KMS-11 (cell line): Measurements from ENCODE around the gene TMEM11.

Experiments used
- H2AFZ ChIP-seq: fragments of 200-600 bp; sonication (generic); 2 replicates; pipeline ENCODE4 v1.6.1; 2016; ENCODE audit warnings: antibody characterized with exemption, mixed run types, low read depth
- H3K27ac ChIP-seq: fragments of 200-600 bp; sonication (generic); 2 replicates; pipeline ENCODE4 v1.6.1; 2016; ENCODE audit warnings: mild to moderate bottlenecking, mixed run types
- H3K27me3 ChIP-seq: fragments of 200-600 bp; sonication (generic); 2 replicates; pipeline ENCODE4 v1.6.1; 2017; ENCODE audit warnings: mild to moderate bottlenecking, low read depth, mixed run types, moderate library complexity; ENCODE audit not compliant: insufficient read depth
- H3K36me3 ChIP-seq: fragments of 200-600 bp; sonication (generic); 2 replicates; pipeline ENCODE4 v1.6.1; 2017; ENCODE audit warnings: mild to moderate bottlenecking, mixed run types; ENCODE audit not compliant: insufficient read depth
- H3K4me1 ChIP-seq: fragments of 200-600 bp; sonication (generic); 2 replicates; pipeline ENCODE4 v1.6.1; 2016; ENCODE audit warnings: mild to moderate bottlenecking, low read depth, mixed run types; ENCODE audit not compliant: poor library complexity, severe bottlenecking
- H3K4me2 ChIP-seq: fragments of 200-600 bp; sonication (generic); 2 replicates; pipeline ENCODE4 v1.7.0; 2016; ENCODE audit warnings: mild to moderate bottlenecking, mixed run types
- H3K4me3 ChIP-seq: fragments of 200-600 bp; sonication (generic); IDR thresholded peaks from 2 replicates; pipeline ENCODE4 v1.6.1; 2017; ENCODE audit warnings: low read depth, low read length, mixed read lengths; ENCODE audit not compliant: insufficient read depth
- H3K79me2 ChIP-seq: fragments of 200-600 bp; sonication (generic); 2 replicates; pipeline ENCODE4 v1.6.1; 2016; ENCODE audit warnings: low read depth, mixed run types; ENCODE audit not compliant: insufficient read depth
- H3K9ac ChIP-seq: fragments of 200-600 bp; sonication (generic); 2 replicates; pipeline ENCODE4 v1.6.1; 2016; ENCODE audit warnings: mild to moderate bottlenecking, mixed run types
- H4K20me1 ChIP-seq: fragments of 200-600 bp; sonication (generic); 2 replicates; pipeline ENCODE4 v1.6.1; 2016; ENCODE audit warnings: mild to moderate bottlenecking, mixed run types; ENCODE audit not compliant: insufficient read depth
- TF ChIP-seq, protein P1 (sequence below): fragments of 200-600 bp; sonication (generic); conservative IDR thresholded peaks from 2 replicates; pipeline ENCODE4 v1.6.1; 2017; ENCODE audit warnings: low read depth, mild to moderate bottlenecking, antibody characterized with exemption, low read length, moderate library complexity, mixed read lengths

TMEM11 gene

DNA sequence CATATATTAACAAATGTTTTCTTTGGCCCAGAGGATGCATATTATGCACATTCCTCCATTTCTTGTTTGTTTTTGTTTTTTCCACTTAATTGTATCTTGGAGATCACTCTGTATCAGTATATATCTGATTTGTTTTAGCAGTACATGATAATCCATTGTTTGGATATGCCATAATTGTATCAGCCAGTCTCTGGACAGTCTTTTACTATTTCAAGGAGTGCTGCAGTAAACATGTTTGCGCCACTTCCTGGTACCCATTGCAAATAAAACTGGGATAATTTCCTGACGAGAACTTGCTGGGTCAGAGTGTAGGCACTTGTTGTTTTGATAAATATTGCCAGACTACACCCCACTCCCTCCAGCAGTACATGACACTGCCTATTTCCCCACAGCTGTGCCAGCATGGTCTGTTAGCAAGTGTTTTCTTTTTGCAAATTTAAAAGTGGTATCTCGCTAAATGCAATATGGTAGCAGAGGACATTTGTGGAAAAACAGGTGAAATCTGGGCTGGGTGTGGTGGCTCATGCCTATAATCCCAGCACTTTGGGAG lies 4.9 kb upstream of the TMEM11 start:
- H3K4me1 ChIP-seq = no peaks in the 10 kb centered on the region
- H3K4me2 ChIP-seq = no peak overlapping the region
- no peaks in the 10 kb centered on the region for H3K27me3 ChIP-seq
- H2AFZ ChIP-seq = no peak overlapping the region
- no peaks in the 10 kb centered on the region for H4K20me1 ChIP-seq
- TF ChIP-seq, protein P1, sequence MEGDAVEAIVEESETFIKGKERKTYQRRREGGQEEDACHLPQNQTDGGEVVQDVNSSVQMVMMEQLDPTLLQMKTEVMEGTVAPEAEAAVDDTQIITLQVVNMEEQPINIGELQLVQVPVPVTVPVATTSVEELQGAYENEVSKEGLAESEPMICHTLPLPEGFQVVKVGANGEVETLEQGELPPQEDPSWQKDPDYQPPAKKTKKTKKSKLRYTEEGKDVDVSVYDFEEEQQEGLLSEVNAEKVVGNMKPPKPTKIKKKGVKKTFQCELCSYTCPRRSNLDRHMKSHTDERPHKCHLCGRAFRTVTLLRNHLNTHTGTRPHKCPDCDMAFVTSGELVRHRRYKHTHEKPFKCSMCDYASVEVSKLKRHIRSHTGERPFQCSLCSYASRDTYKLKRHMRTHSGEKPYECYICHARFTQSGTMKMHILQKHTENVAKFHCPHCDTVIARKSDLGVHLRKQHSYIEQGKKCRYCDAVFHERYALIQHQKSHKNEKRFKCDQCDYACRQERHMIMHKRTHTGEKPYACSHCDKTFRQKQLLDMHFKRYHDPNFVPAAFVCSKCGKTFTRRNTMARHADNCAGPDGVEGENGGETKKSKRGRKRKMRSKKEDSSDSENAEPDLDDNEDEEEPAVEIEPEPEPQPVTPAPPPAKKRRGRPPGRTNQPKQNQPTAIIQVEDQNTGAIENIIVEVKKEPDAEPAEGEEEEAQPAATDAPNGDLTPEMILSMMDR = no peak
- no peaks in the 10 kb centered on the region for H3K36me3 ChIP-seq
- H3K9ac ChIP-seq = no peak overlapping the region
- no peak overlapping the region for H3K4me3 ChIP-seq
- H3K27ac ChIP-seq = no peak overlapping the region
- H3K79me2 ChIP-seq = peaks cover 12% of the 10 kb centered on the region; the same call in 1 of the 2 replicates

GRCh38 chr17:21218101-21218500 lies 4.1 kb upstream of the TMEM11 start:
- no peak overlapping the region for H3K4me2 ChIP-seq
- H2AFZ ChIP-seq = no peak overlapping the region
- H3K27me3 ChIP-seq = no peaks in the 10 kb centered on the region
- no peak overlapping the region for H3K9ac ChIP-seq
- no peaks in the 10 kb centered on the region for H3K36me3 ChIP-seq
- H4K20me1 ChIP-seq = no peaks in the 10 kb centered on the region
- no peaks in the 10 kb centered on the region for H3K4me1 ChIP-seq
- H3K4me3 ChIP-seq = no peak overlapping the region
- no peak overlapping the region for H3K27ac ChIP-seq
- TF ChIP-seq, protein P1 = no peak
- H3K79me2 ChIP-seq = peaks cover 19% of the 10 kb centered on the region

DNA sequence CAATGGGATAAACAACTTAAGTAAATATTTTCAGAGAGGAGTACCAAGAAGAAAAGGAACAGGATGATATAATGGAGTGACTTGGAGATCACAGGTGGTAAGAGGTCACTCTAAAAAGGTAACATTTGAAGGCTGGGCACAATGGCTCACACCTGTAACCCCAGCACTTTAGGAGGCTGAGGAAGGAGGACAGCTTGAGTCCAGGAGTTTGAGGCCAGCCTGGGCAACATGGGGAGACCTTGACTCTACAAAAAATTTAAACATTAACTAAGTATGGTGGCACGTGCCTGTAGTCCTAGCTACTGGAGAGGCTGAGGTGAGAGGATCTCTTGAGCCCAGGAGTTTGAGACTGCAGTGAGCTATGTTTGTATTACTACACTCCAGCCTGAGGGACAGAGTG lies 3.4 kb upstream of the TMEM11 start:
- H3K9ac ChIP-seq = no peak overlapping the region
- H3K4me2 ChIP-seq = no peak overlapping the region
- peaks cover 27% of the 10 kb centered on the region for H3K79me2 ChIP-seq
- TF ChIP-seq, protein P1 = no peak
- H3K4me3 ChIP-seq = no peak overlapping the region
- H2AFZ ChIP-seq = no peak overlapping the region
- no peaks in the 10 kb centered on the region for H3K36me3 ChIP-seq
- H3K27ac ChIP-seq = no peak overlapping the region
- H3K27me3 ChIP-seq = no peaks in the 10 kb centered on the region
- H3K4me1 ChIP-seq = peaks cover 5% of the 10 kb centered on the region
- no peaks in the 10 kb centered on the region for H4K20me1 ChIP-seq

DNA sequence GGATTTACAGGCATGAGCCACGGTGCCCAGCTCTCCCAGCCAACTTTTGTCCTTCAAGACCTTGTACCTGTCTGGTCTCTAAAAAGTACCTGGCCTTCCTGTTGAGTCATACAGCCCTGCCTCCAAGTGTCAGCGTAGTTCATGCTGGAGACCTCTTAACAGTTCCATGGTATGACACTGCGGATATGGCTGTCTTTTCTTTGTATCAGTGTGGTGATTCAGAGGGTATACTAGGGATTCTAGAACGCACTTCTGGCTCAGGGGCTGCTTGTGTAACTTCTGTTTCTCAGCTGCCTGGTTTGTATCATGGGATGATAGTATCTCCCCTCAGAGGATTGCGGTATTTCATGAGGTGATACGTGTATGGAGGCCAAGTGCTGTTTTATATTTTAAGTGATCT lies 2.0 kb upstream of the TMEM11 start:
- peaks cover 41% of the 10 kb centered on the region for H3K79me2 ChIP-seq
- no peak overlapping the region for H3K27ac ChIP-seq
- no peaks in the 10 kb centered on the region for H3K27me3 ChIP-seq
- no peak overlapping the region for H2AFZ ChIP-seq
- no peak overlapping the region for H3K9ac ChIP-seq
- no peak overlapping the region for H3K4me2 ChIP-seq
- no peak overlapping the region for H3K4me3 ChIP-seq
- no peaks in the 10 kb centered on the region for H4K20me1 ChIP-seq
- H3K4me1 ChIP-seq = peaks cover 11% of the 10 kb centered on the region
- TF ChIP-seq, protein P1 = no peak
- H3K36me3 ChIP-seq = no peaks in the 10 kb centered on the region
